ENCODE measurements around the gene CRISPLD2. TPM values are rescaled to one million over a fixed set of nuclear protein-coding genes. Genes with fewer than 3 reads are reported as not detected.

CRISPLD2 gene, protein sequence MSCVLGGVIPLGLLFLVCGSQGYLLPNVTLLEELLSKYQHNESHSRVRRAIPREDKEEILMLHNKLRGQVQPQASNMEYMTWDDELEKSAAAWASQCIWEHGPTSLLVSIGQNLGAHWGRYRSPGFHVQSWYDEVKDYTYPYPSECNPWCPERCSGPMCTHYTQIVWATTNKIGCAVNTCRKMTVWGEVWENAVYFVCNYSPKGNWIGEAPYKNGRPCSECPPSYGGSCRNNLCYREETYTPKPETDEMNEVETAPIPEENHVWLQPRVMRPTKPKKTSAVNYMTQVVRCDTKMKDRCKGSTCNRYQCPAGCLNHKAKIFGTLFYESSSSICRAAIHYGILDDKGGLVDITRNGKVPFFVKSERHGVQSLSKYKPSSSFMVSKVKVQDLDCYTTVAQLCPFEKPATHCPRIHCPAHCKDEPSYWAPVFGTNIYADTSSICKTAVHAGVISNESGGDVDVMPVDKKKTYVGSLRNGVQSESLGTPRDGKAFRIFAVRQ
- 1 to 10 TPM; 2.0 to 2.6 TPM for total RNA-seq
- polyA plus RNA-seq (2013, experiment 1 of 2), result 2.4 TPM
- 1.2 TPM for polyA plus RNA-seq (2013, experiment 2 of 2)
- total RNA-seq, result 0 to 15.5 (median 1.2) reads per million in 172 experiments

DNA sequence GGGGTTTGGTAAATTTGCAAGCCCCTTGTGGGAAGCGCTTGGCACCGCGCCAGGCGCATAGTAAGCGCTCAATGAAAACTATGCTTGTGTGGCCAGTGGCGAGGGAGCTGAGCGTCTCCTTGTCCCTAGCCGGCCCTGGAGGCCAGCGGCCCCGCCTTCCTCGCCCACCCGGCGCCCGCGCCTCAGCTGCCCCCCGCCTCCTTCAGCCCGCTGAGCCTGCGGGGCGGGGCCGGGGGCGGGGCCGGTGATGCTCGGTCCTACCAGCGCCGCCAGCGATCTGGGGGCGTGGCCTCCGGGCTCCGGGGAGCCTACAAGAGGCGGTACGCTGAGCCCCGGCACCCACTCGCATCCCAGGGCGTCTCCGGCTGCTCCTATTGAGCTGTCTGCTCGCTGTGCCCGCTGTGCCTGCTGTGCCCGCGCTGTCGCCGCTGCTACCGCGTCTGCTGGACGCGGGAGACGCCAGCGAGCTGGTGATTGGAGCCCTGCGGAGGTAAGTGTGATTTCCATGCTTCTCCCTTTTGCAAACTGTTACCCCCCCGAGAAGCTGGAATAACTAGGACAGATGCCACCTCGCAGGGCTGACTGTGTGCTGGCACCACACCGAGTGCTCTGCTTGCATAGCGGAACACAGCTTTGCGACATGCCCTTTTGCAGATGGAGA is at the start of gene CRISPLD2:
Gene CRISPLD2 (plus strand): TSS at position 342 of the 661 bp plus-strand sequence. CDS start 18,511 bp downstream, outside the sequence.
- Histone ChIP-seq H3K4me1 (ENCODE audit: insufficient read depth, low read length) (peaks cover 26% of the 10 kb centered on the region), H3K4me3 (ENCODE audit: low read length) (peak within 1 kb of the TSS; percentile 53), H3K27ac (ENCODE audit: low read depth in 1 of 2, low read length in 2 of 2) (no peak within 1 kb of the TSS), H3K36me3 (ENCODE audit: insufficient read depth, low read length) (no peaks in the 10 kb centered on the region), H3K9me3 (ENCODE audit: control insufficient read depth in 1 of 2, insufficient read depth in 1 of 2, low read length in 2 of 2) (peaks cover 0 to 4% of the 10 kb centered on the region in 2 experiments), H3K27me3 (ENCODE audit: control insufficient read depth in 1 of 2, insufficient read depth in 2 of 2, low read length in 2 of 2) (peaks cover 0 to 6% of the 10 kb centered on the region in 2 experiments)
- POLR2A ChIA-PET, result no interaction called here
- Mint-ChIP-seq H3K27ac (no peak within 1 kb of the TSS), H3K4me1 (ENCODE audit: low read depth) (peaks cover 11% of the 10 kb centered on the region), H3K9me3 (no peaks in the 10 kb centered on the region), H3K27me3 (peaks cover 19% of the 10 kb centered on the region), H3K4me3 (peak within 1 kb of the TSS; percentile 38), H3K36me3 (ENCODE audit: low read depth) (no peaks in the 10 kb centered on the region)
- DNase-seq (peak; percentile 74 to 97 (median 88)), ATAC-seq (ENCODE audit: poor library complexity) (peak; percentile 100)
- TF ChIP-seq, protein P1, sequence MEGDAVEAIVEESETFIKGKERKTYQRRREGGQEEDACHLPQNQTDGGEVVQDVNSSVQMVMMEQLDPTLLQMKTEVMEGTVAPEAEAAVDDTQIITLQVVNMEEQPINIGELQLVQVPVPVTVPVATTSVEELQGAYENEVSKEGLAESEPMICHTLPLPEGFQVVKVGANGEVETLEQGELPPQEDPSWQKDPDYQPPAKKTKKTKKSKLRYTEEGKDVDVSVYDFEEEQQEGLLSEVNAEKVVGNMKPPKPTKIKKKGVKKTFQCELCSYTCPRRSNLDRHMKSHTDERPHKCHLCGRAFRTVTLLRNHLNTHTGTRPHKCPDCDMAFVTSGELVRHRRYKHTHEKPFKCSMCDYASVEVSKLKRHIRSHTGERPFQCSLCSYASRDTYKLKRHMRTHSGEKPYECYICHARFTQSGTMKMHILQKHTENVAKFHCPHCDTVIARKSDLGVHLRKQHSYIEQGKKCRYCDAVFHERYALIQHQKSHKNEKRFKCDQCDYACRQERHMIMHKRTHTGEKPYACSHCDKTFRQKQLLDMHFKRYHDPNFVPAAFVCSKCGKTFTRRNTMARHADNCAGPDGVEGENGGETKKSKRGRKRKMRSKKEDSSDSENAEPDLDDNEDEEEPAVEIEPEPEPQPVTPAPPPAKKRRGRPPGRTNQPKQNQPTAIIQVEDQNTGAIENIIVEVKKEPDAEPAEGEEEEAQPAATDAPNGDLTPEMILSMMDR (IDR thresholded peaks at IDR 0.05), result no peak
- CTCF ChIA-PET, result interaction anchor here (0.6 to 1.8 kb wide), 2 partner anchors 66 to 90 kb away, joined by 3 to 5 read pairs; no protein-coding TSS in a partner anchor
- intact Hi-C loops (cut with DNase I, micrococcal nuclease), result no loop called here

DNA sequence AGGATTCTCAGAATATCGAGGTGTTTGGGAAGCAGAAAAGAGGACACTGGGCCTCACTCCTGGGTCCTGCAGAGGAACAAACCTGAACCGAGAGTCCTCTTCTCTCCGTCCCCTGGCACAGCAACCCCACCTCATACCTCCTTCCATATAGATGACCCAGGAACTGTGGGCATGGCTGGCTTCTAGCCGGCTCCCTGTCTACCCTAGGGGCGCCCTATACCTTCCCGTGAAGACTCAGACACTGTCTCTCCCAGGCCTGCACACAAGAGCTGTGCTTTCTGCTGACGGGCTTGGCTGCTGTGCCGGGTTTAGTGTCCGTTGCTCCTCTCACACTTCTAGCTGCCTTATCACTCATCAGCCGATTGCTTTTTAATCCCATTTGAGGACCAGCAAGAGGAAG is 46.5 kb upstream of the CRISPLD2 start:
- DNase-seq (no peak), ATAC-seq (ENCODE audit: poor library complexity) (no peak)
- ChIA-PET POLR2A (interaction anchor here (1.8 kb wide), 1 partner anchor 14 kb away, joined by 5 read pairs; no protein-coding TSS in a partner anchor), CTCF (interaction anchor here (0.9 kb wide), 1 partner anchor 14 kb away, joined by 3 read pairs; no protein-coding TSS in a partner anchor)
- Mint-ChIP-seq H3K9me3 (no peaks in the 10 kb centered on the region), H3K4me3 (no peak overlapping the region), H3K4me1 (ENCODE audit: low read depth) (peaks cover 16% of the 10 kb centered on the region), H3K36me3 (ENCODE audit: low read depth) (peaks cover 92% of the 10 kb centered on the region), H3K27ac (no peak overlapping the region), H3K27me3 (no peaks in the 10 kb centered on the region)
- H3K27ac ChIP-seq (ENCODE audit: low read depth in 1 of 2, low read length in 2 of 2), result no peak overlapping the region
- peaks cover 12% of the 10 kb centered on the region for H3K4me1 ChIP-seq (ENCODE audit: insufficient read depth, low read length)
- no peaks in the 10 kb centered on the region for H3K27me3 ChIP-seq (ENCODE audit: control insufficient read depth in 1 of 2, insufficient read depth in 2 of 2, low read length in 2 of 2)
- intact Hi-C loops (cut with DNase I, micrococcal nuclease), result no loop called here
- no peaks in the 10 kb centered on the region for H3K9me3 ChIP-seq (ENCODE audit: control insufficient read depth in 1 of 2, insufficient read depth in 1 of 2, low read length in 2 of 2)
- no peak overlapping the region for H3K4me3 ChIP-seq (ENCODE audit: low read length)
- H3K36me3 ChIP-seq (ENCODE audit: insufficient read depth, low read length), result peaks cover 85% of the 10 kb centered on the region
- TF ChIP-seq, protein P1 (IDR thresholded peaks at IDR 0.05), result no peak

- POLR2A ChIA-PET, result no interaction called here
- intact Hi-C loops (cut with DNase I, micrococcal nuclease), result no loop called here
- Mint-ChIP-seq H3K9me3 (no peaks in the 10 kb centered on the region), H3K4me1 (ENCODE audit: low read depth) (peaks cover under 1% of the 10 kb centered on the region), H3K27me3 (no peaks in the 10 kb centered on the region), H3K36me3 (ENCODE audit: low read depth) (peaks cover 92% of the 10 kb centered on the region), H3K27ac (no peak overlapping the region), H3K4me3 (no peak overlapping the region)
- no peaks in the 10 kb centered on the region for H3K9me3 ChIP-seq (ENCODE audit: control insufficient read depth in 1 of 2, insufficient read depth in 1 of 2, low read length in 2 of 2)
- peaks cover 3% of the 10 kb centered on the region for H3K4me1 ChIP-seq (ENCODE audit: insufficient read depth, low read length)
- TF ChIP-seq, protein P1 (IDR thresholded peaks at IDR 0.05), result no peak
- H3K36me3 ChIP-seq (ENCODE audit: insufficient read depth, low read length), result peaks cover 80% of the 10 kb centered on the region
- CTCF ChIA-PET, result no interaction called here
- H3K27ac ChIP-seq (ENCODE audit: low read depth in 1 of 2, low read length in 2 of 2), result no peak overlapping the region
- H3K27me3 ChIP-seq (ENCODE audit: control insufficient read depth in 1 of 2, insufficient read depth in 2 of 2, low read length in 2 of 2), result no peaks in the 10 kb centered on the region
- DNase-seq (peak in 2 of 14 experiments; percentile 45 to 46), ATAC-seq (ENCODE audit: poor library complexity) (no peak)
- no peak overlapping the region for H3K4me3 ChIP-seq (ENCODE audit: low read length)
Observed at GRCh38 chr16:84774810-84775209, 45.0 kb upstream of the CRISPLD2 start.
